ENCODE results near the gene STK39. TPM values are rescaled to one million over a fixed set of nuclear protein-coding genes. Genes with fewer than 3 reads are reported as not detected.

The STK39 gene
- total and polyA plus RNA-seq, 9 of the 15 experiments (the other 6 are each of a cell fraction or from before 2014, with no cell fraction given) = 0.19 to 0.76 (median 0.51) TPM

GRCh38 chr2:167941604-167942003 is 305.8 kb downstream of the STK39 start (continued):
- peak; percentile 42; the same call in 1 of the 2 replicates for TF ChIP-seq MGA (IDR thresholded peaks at IDR 0.05)
- TF ChIP-seq SMARCA4 (IDR thresholded peaks at IDR 0.05) = 0 out of 2 replicates have a peak, but pooled peaks have one; percentile 19
- no peak for TF ChIP-seq EP400 (IDR thresholded peaks at IDR 0.05)
- TF ChIP-seq BHLHE40 (IDR thresholded peaks at IDR 0.05; ENCODE audit: low read length) = no peak
- TF ChIP-seq CREB3L1 (IDR thresholded peaks at IDR 0.05; ENCODE audit: borderline replicate concordance, low read depth) = no peak
- peak in 1 of 2 experiments; percentile 9; a peak in 1 of 4 replicates for TF ChIP-seq MLLT1 (IDR thresholded peaks at IDR 0.05)
- no peak for TF ChIP-seq ZC3H11A (IDR thresholded peaks at IDR 0.05; ENCODE audit: low read depth, low read length)
- TF ChIP-seq ZBTB9 (CRISPR knock-in tag; IDR thresholded peaks at IDR 0.05) = no peak; the same call in 1 of the 2 replicates
- no peak for TF ChIP-seq ZBTB34 (CRISPR knock-in tag; IDR thresholded peaks at IDR 0.05)
- TF ChIP-seq PRPF4 (IDR thresholded peaks at IDR 0.05; ENCODE audit: insufficient read depth, low read depth, low read length, poor library complexity, severe bottlenecking) = no peak

Data from K562 (cell line).